Lung (tissue), 12 donors: Measurements from ENCODE around the gene HDAC4. TPM values are rescaled to one million over a fixed set of nuclear protein-coding genes. Genes with fewer than 3 reads are reported as not detected.

Experiments used
- ATAC-seq: fragments of 200-7000 bp; cut with Tn5 transposase; one replicate; pipeline ENCODE4 v1.9.1; 2020; ENCODE audit warnings: moderate number of reproducible peaks; ENCODE audit not compliant: insufficient read depth, low FRiP score
- DNase-seq, 3 donors: peaks; one replicate each; pipeline ENCODE4 v3.0.0-alpha.2; 2013 to 2017
- H3K27ac ChIP-seq, 2 donors: one replicate each; pipeline ENCODE4 v1.5.1; 2013; ENCODE audit warnings: mild to moderate bottlenecking in 2 of 2, moderate library complexity in 2 of 2, control low read depth in 1 of 2, inconsistent platforms in 1 of 2, low read depth in 1 of 2, low read length in 1 of 2
- H3K27me3 ChIP-seq, 3 donors: one replicate each; pipeline ENCODE4 v1.5.1; 2013; ENCODE audit warnings: low read length in 2 of 3; ENCODE audit not compliant: control insufficient read depth in 3 of 3, insufficient read depth in 3 of 3
- H3K36me3 ChIP-seq, 4 donors: one replicate each; pipeline ENCODE4 v1.5.1; 2013; ENCODE audit warnings: low read length in 4 of 4, mild to moderate bottlenecking in 1 of 4, moderate library complexity in 1 of 4; ENCODE audit not compliant: control insufficient read depth in 4 of 4, insufficient read depth in 4 of 4
- H3K4me1 ChIP-seq, 5 donors: one replicate each; pipeline ENCODE4 v1.5.1; 2013; ENCODE audit warnings: low read length in 5 of 5, mild to moderate bottlenecking in 2 of 5, moderate library complexity in 1 of 5; ENCODE audit not compliant: control insufficient read depth in 5 of 5, insufficient read depth in 5 of 5
- H3K4me3 ChIP-seq: one replicate; pipeline ENCODE4 v1.5.1; 2013; ENCODE audit warnings: mild to moderate bottlenecking, control low read depth, moderate library complexity
- H3K9ac ChIP-seq, 2 donors: one replicate each; pipeline ENCODE4 v1.5.1; 2013; ENCODE audit warnings: low read length in 2 of 2, control low read depth in 1 of 2; ENCODE audit not compliant: insufficient read depth in 1 of 2
- H3K9me3 ChIP-seq, 4 donors: one replicate each; pipeline ENCODE4 v1.5.1; 2013; ENCODE audit warnings: low read length in 3 of 4, mild to moderate bottlenecking in 1 of 4, moderate library complexity in 1 of 4; ENCODE audit not compliant: control insufficient read depth in 4 of 4, insufficient read depth in 3 of 4
- CTCF ChIP-seq: IDR thresholded peaks from 2 replicates; pipeline ENCODE4 v1.5.1; 2012; ENCODE audit warnings: mild to moderate bottlenecking; ENCODE audit errors: control extremely low read depth, extremely low read depth
- WGBS, 2 donors: extraction: QIAGEN DNeasy Blood & Tissue Kit; methylation state at CpG; one replicate each; pipeline ENCODE4 v1.1.7; 2013; 5-methylcytosine and 5-hydroxymethylcytosine counted together
- polyA plus RNA-seq, 2 donors: library from polyadenylated mRNA; stranded (reverse); fragments of 200-250 nt; gene quantifications; one replicate each; pipeline ENCODE4 v1.2.1, GENCODE V29; 2013
- total RNA-seq, 2 donors: library from RNA; depleted of rRNA in 1 of 2; stranded (reverse); fragments of >200 nt in 1 of 2; gene quantifications; one replicate each; pipeline ENCODE4 v1.2.1, GENCODE V29; 2014 to 2021
- donor health status: control.
- donor health status: control.
- donor health status: Bipolar disorder and iron deficiency.
- donor health status: healthy.
- donor health status: DM: yes; HTN: yes; CAD: no.

HDAC4 gene
- total and polyA plus RNA-seq, 4 donors = 6.9 to 47.7 (median 20.7) TPM

GRCh38 chr2:239073745-239074530, 326.9 kb downstream of the HDAC4 start:
- TF ChIP-seq CTCF = no peak
- Histone ChIP-seq H3K4me1 (no peaks in the 10 kb centered on the region), H3K27ac (no peak overlapping the region), H3K9ac (no peak overlapping the region), H3K9me3 (peaks cover 0 to 2% (median 0%) of the 10 kb centered on the region in 4 donors), H3K36me3 (peaks cover 10 to 30% (median 15%) of the 10 kb centered on the region in 4 donors), H3K27me3 (no peaks in the 10 kb centered on the region), H3K4me3 (no peak overlapping the region)
- 90 to 95% methylated on average over 18 of the region's 18 CpGs for WGBS, 2 donors
- no peak for DNase-seq
- ATAC-seq = no peak

GRCh38 chr2:239073270-239073669, 327.6 kb downstream of the HDAC4 start:
- no peak for TF ChIP-seq CTCF
- Histone ChIP-seq H3K4me3 (no peak overlapping the region), H3K27me3 (no peaks in the 10 kb centered on the region), H3K9me3 (peaks cover 0 to 2% (median 0%) of the 10 kb centered on the region in 4 donors), H3K9ac (no peak overlapping the region), H3K4me1 (no peaks in the 10 kb centered on the region), H3K27ac (no peak overlapping the region), H3K36me3 (peaks cover 10 to 33% (median 15%) of the 10 kb centered on the region in 4 donors)
- ATAC-seq (no peak), DNase-seq (no peak)
- WGBS, 2 donors = 95 to 97% methylated on average over 12 of the region's 12 CpGs

GRCh38 chr2:239072786-239073185, 328.0 kb downstream of the HDAC4 start:
- ATAC-seq = no peak
- H3K36me3 ChIP-seq = peaks cover 10 to 35% (median 15%) of the 10 kb centered on the region in 4 donors
- WGBS, 2 donors = 94 to 97% methylated on average over 14 of the region's 14 CpGs
- H3K4me3 ChIP-seq = no peak overlapping the region
- H3K9ac ChIP-seq = no peak overlapping the region
- peaks cover 0 to 2% (median 0%) of the 10 kb centered on the region in 4 donors for H3K9me3 ChIP-seq
- no peak overlapping the region for H3K27ac ChIP-seq
- H3K4me1 ChIP-seq = no peaks in the 10 kb centered on the region
- no peaks in the 10 kb centered on the region for H3K27me3 ChIP-seq
- TF ChIP-seq CTCF = no peak
- DNase-seq = no peak
